Hepatic stellate cell (primary cell): ENCODE measurements around the gene CCL7.
"Not testable (repeated sequence)": the region's sequence is repeated elsewhere in the genome, so short reads cannot be mapped to it uniquely, and the experiment has no call there.

Experiments used
- DNase-seq: peaks from one replicate; pipeline ENCODE4 v3.0.0; 2011; ENCODE audit warnings: low spot score

Gene CCL7

DNA sequence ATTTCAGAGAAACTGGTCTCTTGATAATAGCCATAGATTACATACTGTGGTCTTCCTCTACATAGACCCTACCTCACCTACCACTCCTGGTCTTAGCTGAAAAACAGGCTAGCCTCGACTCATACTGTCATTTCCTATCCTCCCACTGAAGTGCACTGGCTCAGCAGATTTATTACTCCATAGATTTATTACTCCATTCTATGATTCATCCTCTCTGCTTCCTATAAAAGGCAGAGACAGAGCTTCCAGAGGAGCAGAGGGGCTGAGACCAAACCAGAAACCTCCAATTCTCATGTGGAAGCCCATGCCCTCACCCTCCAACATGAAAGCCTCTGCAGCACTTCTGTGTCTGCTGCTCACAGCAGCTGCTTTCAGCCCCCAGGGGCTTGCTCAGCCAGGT is at the start of gene CCL7:
TSS of gene CCL7 (plus strand) at position 253 of the 400 bp plus-strand sequence. CDS start at position 323, 70 bp downstream.
- no peak for DNase-seq

DNA sequence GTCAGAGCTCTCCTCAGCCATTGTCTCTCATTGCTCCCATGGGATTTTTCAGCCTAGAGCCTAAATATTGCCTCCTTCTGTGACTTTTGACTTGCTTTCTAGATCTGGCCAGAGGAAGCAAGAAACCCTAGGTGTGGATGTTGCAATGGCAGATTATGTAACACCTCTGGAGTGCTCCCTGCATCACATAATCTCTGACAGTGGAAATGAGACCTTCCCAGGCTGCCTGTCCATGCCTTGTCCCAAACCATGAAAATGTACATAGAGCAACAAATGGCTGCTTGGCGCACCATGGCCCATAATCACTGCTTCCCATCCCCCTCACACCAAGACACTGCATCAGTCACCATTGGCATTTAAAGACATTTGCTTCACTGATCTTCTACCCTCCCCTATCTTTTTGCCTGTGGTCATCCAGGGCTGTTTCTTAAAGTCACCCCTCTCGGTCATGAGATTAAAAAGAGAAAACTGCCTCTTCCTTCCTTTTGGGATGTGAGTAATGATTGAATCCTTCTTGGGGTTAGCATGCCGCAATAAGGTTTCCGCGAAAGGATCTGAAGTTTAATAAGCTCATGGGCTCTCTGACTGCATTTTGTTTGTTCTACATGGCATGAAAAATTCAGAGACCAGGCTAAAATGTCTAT is 49.1 kb upstream of the CCL7 start:
- no peak for DNase-seq

DNA sequence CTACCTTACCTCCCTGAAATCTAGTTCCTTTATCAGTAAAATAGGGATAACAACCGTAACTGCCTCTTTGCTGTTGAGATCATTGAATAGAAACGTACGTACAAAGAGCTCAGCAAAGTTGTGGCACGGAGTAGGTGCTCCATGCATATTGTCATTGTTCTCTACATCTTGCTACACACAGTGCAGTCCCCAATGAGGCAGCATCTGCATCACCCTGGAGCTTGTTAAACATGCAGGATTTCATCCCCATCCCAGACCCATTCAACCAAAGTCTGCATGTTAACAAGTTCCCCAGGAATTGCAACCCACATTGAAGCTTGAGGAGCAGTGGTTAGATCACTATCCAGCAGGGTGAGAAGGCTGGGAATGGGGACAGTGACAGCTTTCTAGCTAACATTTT is 48.6 kb upstream of the CCL7 start:
- DNase-seq = no peak

DNA sequence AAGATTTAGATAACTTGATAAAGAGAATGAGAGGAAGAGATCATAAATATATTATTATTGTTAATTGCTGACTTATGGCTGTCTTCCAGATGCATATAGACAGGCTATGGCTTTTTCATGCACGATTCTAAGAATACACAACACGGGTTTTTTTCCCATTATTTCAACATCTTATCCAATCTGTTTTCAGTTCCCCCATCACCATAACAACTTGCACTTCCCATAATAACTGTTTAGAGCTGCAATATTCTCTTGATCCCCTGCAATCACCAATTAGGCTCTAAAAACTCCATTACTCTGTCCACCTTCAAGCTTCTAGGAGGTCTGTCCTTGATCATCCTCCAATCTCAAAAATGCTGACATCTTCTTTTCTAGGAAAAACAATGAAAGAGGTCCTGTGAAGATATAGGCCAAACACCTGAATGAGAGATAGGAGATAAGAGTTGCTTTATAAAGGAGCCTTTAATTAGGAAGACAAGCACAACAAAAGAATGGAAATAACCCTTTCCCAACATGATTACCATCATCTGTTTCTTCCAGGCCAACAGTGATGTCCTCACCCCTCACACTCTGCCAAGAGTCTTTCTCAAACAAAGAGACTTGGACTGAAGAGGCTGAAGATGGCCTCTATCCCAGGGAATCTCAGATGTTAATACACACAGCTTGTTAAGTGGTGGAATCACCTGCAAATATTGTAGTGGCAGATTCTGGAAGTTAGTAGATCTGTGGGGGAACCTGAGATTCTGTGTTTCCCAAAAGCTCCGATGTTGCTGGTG is 47.1 kb upstream of the CCL7 start:
- no peak for DNase-seq

DNA sequence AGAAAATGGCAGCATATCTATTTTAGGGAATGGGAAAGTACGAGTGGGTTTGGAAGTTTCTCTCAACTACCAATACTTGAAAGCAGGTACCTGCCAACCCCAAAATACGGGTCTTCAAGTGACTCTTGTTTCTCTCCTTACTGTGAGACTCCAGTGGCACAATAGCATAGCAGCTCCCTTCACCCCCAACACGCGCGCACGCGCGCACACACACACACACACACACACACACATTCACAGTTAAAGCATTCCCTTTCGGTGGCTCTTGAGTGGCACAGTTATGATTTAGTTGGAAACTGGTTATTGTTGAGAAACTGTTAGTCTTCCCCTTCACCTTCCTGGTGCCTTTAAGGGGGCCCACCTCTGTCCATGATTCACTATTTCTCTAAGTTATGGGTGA is 45.0 kb upstream of the CCL7 start:
- DNase-seq = no peak

DNA sequence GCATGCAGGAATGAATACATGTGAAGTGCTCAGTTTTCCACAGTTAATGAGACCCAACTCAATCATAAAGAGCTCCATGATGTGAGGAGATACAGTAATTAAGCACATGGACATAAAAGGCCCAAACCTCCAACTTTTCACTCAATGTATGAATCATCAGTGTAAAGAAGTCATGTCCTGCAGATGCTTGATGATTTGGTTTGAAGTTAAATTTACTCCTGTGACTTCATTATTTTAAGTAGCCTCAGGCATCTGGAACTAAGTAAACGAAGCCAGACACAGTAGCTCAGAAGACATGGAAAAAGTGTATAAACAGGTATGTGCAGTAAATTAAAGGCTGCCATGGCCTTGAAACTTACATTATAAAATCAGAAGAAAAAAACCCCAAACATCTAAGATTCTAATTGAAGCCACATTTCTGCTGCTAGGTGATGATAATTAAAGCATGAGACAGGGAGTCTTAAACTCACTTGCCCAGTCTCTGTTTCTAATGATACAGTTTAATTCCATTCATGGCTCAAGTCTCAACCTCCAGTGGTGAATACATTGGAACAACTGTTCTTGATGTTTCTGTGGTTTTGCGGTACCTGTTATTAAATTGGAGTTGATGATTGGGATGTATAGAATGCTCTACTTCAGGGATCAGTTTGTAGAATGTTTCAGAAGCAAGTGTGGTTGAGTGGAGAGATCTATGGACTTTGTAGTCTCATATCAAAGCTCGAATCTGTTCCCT is 43.8 kb upstream of the CCL7 start:
- DNase-seq = no peak

DNA sequence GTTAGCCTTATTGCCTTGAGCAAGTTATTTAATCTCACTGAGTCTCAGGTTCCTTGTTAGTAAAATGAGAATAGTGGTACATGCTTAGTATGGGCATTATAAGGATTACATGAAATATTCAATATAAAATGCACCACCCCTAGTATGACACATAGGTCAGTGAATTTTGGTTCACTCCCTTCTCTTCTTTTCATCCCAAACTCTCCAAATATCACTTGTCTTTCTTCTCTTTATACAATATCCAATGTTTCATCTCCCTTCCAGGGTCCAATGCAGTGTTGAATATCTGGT is 43.3 kb upstream of the CCL7 start:
- no peak for DNase-seq

DNA sequence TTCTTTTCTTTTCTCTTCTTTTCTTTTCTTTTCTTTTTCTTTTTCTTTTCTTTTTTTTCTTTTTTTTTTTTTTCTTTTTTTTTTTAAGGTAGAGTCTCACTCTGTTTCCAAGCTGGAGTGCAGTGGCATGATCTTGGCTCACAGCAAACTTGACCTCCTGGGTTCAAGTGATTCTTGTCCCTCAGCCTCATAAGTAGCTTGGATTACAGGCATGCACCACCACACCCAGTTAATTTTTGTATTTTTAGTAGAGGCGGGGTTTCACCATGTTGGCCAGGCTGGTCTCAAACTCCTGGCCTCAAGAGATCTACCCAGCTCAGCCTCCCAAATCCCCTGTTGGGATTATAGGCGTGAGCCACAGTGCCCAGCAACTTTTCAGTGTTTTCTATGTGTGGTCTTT is 42.7 kb upstream of the CCL7 start:
- DNase-seq = not testable (repeated sequence)

DNA sequence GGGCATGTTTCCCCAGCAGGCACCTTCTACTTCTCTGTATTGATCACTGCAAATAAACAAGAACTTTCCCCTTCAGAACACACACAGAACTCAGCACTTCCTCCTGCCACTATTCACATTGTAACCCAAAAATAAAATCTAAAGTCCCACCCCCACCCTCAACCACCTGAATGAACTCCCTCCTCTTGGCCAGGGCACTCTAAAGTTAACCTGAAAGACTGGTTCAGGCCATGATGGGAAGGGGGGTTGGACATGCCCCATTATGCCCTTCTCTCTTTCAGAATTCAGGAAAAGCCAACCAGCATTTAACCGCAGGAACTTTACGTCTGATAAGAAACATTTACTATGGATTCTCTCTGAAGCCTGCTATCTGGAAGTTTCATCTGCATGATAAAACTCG is 42.3 kb upstream of the CCL7 start:
- DNase-seq = no peak

DNA sequence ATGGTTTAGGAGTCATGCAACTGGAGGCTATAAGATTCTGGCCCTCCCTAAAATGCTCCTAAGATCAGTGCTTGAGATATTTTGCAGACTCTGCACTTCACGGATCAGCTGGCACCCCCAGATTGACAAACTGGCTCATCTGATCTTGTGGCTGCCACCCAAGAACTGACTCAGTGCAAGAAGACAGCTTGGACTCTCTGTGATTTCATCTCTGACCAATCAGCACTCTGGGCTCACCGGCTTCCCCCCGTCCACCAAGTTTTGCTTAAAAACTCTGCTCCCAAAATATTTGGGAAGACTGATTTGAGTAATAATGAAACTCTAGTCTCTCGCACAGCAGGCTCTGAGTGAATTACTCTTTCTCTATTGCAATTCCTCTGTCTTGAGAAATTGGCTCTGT is 41.2 kb upstream of the CCL7 start:
- no peak for DNase-seq

DNA sequence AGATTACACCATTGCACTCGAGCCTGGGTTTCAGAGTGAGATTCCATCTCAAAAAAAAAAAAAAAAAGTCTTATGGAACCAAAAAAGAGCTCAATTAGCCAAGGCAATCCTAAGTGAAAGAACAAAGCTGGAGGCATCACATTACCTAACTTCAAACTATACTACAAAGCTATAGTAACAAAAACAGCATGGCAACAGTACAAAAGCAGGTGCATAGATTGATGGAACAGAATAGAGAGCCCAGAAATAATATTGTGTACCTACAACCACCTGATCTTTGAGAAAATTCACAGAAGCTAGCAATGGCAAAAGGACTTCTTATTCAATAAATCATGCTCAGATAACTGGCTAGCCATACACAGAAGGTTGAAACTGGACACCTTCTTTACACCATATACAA is 39.7 kb upstream of the CCL7 start:
- no peak for DNase-seq

DNA sequence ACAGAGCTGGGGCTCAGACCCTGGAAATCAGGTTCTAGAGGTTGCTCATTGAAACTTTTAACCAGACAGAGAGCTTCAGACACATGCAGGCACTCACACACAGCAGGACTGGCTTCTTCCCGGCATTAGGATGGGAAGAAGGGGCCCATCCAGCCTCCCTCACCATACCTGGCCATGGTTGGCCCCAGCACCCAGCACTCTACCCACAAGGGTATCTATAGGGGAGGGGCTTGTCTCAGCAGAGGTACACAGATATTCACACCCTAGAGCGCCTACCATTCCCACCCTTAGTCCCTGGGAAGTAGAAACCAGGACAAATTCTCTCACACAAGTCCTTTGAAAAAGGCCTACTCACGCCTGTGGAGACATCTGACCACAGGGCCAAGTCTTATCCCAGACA is 35.4 kb upstream of the CCL7 start:
- no peak for DNase-seq

DNA sequence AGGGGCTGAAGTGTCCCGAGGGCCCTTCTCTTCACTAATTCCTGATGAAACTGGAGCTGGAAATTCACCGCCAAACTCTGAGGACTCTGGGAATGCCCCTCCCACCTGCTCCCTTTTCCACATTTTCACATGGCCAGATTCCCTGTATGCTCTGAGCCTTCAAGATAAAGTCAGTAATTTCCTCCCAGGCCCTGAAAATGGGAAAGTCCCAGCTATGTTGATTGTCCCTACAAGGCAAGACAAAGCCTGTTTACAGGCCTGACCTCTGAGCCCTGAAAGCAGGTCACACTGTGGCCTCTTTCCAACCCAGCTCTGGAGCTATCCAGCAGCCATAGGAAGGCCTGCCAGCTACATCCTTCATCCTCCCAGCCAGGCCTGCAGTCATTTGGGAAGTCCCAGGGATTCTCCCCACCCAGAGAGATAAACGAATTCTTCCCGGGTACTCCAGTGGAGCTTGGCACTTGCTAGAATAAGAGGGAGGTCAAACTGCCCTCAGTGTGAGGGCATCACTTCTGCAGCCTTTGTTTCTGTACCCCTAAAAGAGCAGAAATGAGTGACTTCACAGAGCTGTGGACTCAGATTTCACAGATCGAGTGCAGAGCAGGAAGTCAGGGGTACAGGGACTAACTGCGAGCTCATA is 34.5 kb upstream of the CCL7 start:
- DNase-seq = no peak

DNA sequence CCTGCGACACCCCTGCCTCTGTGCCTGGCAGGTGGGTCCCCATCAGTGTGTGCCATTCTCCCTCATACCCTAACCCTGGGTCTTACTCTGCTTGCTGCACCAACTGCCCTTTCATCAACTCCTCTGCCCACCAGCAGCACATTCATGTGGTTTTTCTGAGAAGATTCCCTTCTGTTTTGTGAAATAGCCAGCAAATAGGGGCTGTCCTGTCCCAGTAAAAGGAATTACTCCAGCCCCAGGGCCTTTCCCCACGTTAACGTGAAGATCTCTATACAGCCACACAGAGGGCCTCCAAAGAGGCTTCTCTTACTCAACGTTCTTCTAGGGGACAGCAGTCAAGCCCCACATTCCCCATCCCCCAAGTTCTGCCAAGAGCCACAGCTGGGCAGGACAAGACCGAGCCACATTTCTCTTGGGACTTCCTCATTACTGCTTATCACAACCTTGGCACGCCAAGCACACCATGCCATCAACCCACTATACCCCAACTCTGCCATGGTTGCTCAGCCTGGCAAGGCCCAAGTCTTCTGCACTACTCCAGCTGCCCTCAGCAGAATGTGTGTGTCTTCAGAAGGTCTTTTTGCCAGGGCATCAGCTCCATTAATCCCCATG is 33.6 kb upstream of the CCL7 start:
- DNase-seq = no peak

DNA sequence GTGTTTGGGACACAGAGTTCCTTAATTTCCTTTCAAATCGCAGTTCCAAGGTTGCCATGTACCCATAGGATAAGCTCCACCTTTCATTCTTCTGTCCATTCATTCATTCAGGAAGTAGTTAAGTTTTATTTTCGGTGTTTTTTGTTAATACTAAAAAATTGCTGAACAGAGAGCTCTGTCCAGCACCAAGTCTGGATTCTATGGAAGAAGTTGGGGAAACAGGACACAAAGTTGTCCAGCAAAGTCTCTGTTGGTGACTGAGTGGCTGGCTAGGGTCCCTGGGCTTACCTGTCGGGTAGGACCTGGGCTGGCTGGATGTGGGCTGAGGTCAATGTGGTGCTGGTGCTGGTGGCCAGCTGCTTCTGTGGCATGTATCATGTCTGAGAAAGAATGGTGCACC is 32.6 kb upstream of the CCL7 start:
- no peak for DNase-seq

DNA sequence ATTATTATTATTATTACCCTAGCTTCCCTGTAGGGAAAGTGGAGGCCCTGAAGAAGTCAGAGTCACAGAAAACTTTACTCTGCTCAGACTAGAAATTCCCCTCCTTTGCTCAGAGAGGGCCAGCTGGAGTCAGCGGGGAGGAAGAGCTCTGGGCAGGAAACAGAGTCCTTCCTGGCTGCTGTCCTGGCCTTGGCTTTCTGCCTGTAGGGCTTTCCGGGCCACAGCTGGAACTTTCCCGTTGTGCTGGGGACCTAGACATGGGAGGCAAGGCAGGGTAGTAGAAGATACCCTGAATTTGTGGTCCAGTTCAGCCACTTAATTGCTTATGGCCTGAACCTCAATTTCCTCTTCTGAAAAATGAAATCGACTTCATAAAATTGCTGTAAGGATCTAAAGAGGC is 29.0 kb upstream of the CCL7 start:
- DNase-seq = no peak

DNA sequence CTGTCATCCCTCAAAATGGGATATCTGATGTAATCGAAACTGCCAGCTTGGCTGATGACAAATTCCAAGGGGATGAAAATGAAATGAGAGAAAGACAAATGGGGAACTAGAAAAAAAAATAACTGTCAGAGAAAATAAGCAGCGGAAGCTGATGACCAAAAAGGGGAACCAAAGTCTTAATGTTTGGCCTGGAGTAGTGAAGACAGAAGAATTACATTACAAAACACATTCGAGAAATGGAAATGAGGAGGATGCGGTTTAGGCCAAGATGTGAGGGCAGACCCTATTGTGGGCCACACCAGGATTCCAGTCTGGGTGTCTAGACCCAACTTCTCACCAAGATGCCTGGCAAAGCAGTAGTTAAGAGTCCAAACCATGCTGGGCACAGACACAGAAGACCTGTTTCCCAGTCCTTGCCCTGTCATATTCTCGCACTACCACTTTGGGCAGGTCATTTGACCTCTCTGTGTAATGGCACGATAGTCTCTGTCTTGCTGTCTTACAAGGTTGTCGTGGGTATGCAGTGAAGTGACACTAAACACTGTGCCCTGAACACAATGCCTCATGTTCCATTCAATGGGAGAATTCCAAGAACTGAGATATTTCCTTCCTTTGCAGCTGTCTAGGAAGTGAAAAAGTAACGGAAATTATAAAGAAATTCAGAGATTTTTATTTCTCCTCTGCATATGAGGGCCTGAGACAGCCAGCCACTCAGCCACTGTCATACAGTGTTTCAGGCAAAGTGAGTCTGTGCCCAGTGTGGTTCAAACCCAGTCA is 27.2 kb upstream of the CCL7 start:
- no peak for DNase-seq

DNA sequence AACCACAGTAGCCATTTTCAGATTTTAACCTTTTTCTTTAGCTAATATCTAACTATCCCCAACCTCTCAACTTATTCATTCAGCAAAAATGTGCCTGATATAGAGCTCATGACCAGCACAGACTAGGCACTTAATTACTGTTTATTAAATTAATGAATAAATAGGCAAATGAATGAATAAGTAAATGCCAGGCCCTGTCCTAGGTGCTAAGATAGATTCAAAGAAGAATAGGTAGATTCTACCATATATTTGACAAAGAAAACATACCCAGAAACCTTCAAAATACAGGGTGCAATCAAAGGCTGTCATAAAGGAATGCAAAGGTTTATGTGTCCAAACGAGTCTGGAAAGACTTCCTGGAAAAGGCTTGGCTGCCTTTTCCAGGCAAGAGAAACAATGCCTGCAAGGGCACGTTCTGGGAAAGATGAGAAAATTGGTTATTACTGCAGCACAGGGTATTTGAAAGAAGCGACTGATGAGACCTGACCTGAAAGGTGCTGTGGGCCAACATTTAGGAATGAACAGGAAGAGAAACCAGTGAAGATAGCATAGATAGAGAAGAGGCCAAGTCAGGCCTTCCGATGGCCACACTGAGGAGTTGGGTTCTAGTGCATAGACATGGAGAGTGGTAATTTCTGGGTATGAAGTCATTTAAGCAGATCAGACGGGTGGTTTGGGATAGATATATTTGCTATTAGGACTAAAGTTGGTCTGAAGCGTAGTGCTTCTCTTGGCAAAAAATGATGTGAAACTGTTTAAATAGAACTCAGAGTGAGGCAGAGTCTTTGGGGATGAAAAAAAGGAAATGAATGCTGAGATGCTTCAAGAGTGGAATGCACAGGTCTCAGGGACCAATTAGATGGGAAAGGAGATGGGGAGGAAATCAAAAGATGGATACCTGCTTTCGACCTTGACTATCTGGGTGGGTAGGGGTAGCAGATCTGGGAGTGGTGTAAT is 26.4 kb upstream of the CCL7 start:
- no peak for DNase-seq

DNA sequence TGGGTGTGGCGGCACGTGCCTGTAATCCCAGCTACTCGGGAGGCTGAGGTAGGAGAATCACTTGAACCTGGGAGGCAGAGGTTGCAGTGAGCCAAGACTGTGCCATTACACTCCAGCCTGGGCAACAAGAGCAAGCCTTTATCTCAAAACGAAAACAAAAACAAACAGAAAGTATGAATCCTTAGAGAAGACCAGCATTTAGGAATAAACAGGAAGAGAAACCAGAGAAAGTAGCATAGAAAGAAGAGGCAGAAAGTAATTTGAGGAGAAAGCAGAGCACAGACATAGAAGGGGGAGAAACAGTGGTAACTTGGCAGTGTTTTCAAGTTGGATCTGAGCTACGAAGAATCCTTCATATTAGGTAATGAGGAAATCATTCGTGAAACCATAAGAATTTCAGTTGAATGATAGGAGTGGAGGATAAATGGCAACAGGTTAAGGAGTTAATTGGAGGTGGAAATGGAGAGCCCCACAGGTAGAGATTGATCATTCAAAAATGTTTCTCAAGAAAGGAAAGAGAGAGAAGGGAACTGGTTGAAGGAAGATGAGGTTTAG is 24.6 kb upstream of the CCL7 start:
- no peak for DNase-seq

DNA sequence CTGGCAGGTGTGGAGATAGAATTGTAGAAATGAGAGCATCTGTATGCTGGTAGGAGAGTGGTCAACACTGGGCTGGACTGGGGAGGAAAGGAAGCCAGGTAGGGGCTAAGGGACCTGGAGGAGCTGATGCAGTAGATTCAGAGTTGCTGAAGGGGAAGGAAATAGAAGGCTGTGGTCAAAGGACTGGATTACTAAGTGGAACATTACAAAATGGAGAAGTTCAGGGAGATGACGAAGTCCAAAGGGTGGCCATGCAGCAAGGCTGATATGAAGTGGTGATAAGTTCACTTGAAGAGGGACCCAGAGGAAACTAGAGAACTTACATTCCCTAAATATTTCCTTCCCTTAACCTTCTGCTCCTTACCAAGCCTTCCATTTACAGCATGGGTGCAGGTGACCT is 23.6 kb upstream of the CCL7 start:
- DNase-seq = no peak
